IMR-90 (cell line): ENCODE data around the gene VEZT. TPM values are rescaled to one million over a fixed set of nuclear protein-coding genes. Genes with fewer than 3 reads are reported as not detected.

ENCODE experiments used
- ATAC-seq: fragments of 200-7000 bp; cut with Tn5 transposase; 2 replicates; pipeline ENCODE4 v1.9.1; 2020; ENCODE audit warnings: low read depth, mild to moderate bottlenecking, moderate library complexity
- BruUV-seq: library from RNA; stranded (reverse); fragments of 400-500 nt; replicated peaks from 2 replicates; lab custom pipeline; 2021; lab: Mats Ljungman, UMichigan
- CTCF ChIA-PET: fragments of 300-600 bp; formaldehyde crosslinking; extraction: SDS; loops from one replicate; lab custom pipeline; 2021; ENCODE audit warnings: antibody characterized with exemption; lab: Yijun Ruan, JAX
- POLR2A ChIA-PET: fragments of 300-600 bp; sonication (Branson Sonifier 250); formaldehyde crosslinking; loops from one replicate; lab custom pipeline; 2022; ENCODE audit warnings: antibody characterized with exemption; ENCODE audit not compliant: unreplicated experiment; lab: Charles Lee
- DNase-seq: peaks from one replicate; pipeline ENCODE4 v3.0.0; 2013
- H2AFZ ChIP-seq: replicated peaks from 2 replicates; pipeline ENCODE3; 2013; ENCODE audit warnings: low read length, mild to moderate bottlenecking; ENCODE audit not compliant: poor library complexity
- H2AK5ac ChIP-seq: 2 replicates; pipeline ENCODE4 v1.6.1; 2013; ENCODE audit warnings: low read depth, low read length, inconsistent platforms
- H2AK9ac ChIP-seq: replicated peaks from 2 replicates; pipeline ENCODE3; 2013; ENCODE audit warnings: mild to moderate bottlenecking, low read depth, low read length, moderate library complexity; ENCODE audit not compliant: poor library complexity
- H2BK120ac ChIP-seq: 2 replicates; pipeline ENCODE4 v1.6.1; 2013; ENCODE audit warnings: low read depth, low read length, inconsistent platforms
- H2BK15ac ChIP-seq: 3 replicates; pipeline ENCODE4 v1.6.1; 2013; ENCODE audit warnings: low read depth, low read length, inconsistent platforms
- H2BK20ac ChIP-seq: 2 replicates; pipeline ENCODE4 v1.6.1; 2013; ENCODE audit warnings: low read depth, mild to moderate bottlenecking, inconsistent platforms, low read length, moderate library complexity
- H2BK5ac ChIP-seq: 2 replicates; pipeline ENCODE4 v1.6.1; 2013; ENCODE audit warnings: mild to moderate bottlenecking, low read depth, low read length, inconsistent platforms; ENCODE audit not compliant: poor library complexity, severe bottlenecking
- H3K14ac ChIP-seq: replicated peaks from 2 replicates; pipeline ENCODE4 v1.6.1; 2013; ENCODE audit warnings: low read depth, low read length, inconsistent platforms
- H3K18ac ChIP-seq: 2 replicates; pipeline ENCODE4 v1.6.1; 2013; ENCODE audit warnings: low read depth, low read length, control low read depth
- H3K23ac ChIP-seq: 2 replicates; pipeline ENCODE4 v1.6.1; 2013; ENCODE audit warnings: low read depth, low read length, inconsistent platforms
- H3K27ac ChIP-seq: 2 replicates; pipeline ENCODE4 v1.5.1; 2013; ENCODE audit warnings: mild to moderate bottlenecking, control low read depth, low read length; ENCODE audit not compliant: insufficient read depth
- H3K27me3 ChIP-seq: 2 replicates; pipeline ENCODE4 v1.6.1; 2013; ENCODE audit warnings: low read length; ENCODE audit not compliant: control insufficient read depth, insufficient read depth
- H3K36me3 ChIP-seq: 2 replicates; pipeline ENCODE4 v1.6.1; 2013; ENCODE audit warnings: low read length, mixed read lengths; ENCODE audit not compliant: control insufficient read depth, insufficient read depth
- H3K4ac ChIP-seq: 2 replicates; pipeline ENCODE4 v1.6.1; 2013; ENCODE audit warnings: low read depth, low read length, inconsistent platforms
- H3K4me1 ChIP-seq: 2 replicates; pipeline ENCODE4 v1.6.1; 2013; ENCODE audit warnings: low read length, mixed read lengths; ENCODE audit not compliant: control insufficient read depth, insufficient read depth
- H3K4me2 ChIP-seq: 2 replicates; pipeline ENCODE4 v1.6.1; 2013; ENCODE audit warnings: low read depth, mild to moderate bottlenecking, control low read depth, low read length, moderate library complexity
- H3K4me3 ChIP-seq: 2 replicates; pipeline ENCODE4 v1.5.1; 2013; ENCODE audit warnings: low read depth, mild to moderate bottlenecking, control low read depth, low read length, moderate library complexity; ENCODE audit not compliant: insufficient read depth
- H3K56ac ChIP-seq: 2 replicates; pipeline ENCODE4 v1.6.1; 2013; ENCODE audit warnings: low read length, inconsistent platforms; ENCODE audit not compliant: insufficient read depth; ENCODE audit errors: extremely low read depth
- H3K79me1 ChIP-seq, 2 experiments: 2 replicates each; pipeline ENCODE4 v1.6.1; 2013; ENCODE audit warnings: low read length in 2 of 2, inconsistent platforms in 1 of 2, low read depth in 1 of 2
- H3K9ac ChIP-seq: 2 replicates; pipeline ENCODE4 v1.6.1; 2013; ENCODE audit warnings: low read depth, low read length, control low read depth
- H3K9me1 ChIP-seq: 2 replicates; pipeline ENCODE4 v1.6.1; 2013; ENCODE audit warnings: low read length, inconsistent platforms; ENCODE audit not compliant: insufficient read depth
- H3K9me3 ChIP-seq: 2 replicates; pipeline ENCODE4 v1.6.1; 2013; ENCODE audit warnings: low read length; ENCODE audit not compliant: control insufficient read depth, insufficient read depth
- H4K20me1 ChIP-seq: 2 replicates; pipeline ENCODE4 v1.6.1; 2013; ENCODE audit warnings: low read length, inconsistent platforms; ENCODE audit not compliant: insufficient read depth
- H4K5ac ChIP-seq: 2 replicates; pipeline ENCODE4 v1.6.1; 2013; ENCODE audit warnings: mild to moderate bottlenecking, low read depth, low read length, control low read depth
- H4K8ac ChIP-seq, 2 experiments: 2 replicates each; pipeline ENCODE4 v1.6.1; 2013; ENCODE audit warnings: low read depth in 2 of 2, low read length in 2 of 2, control low read depth in 1 of 2, inconsistent platforms in 1 of 2
- H4K91ac ChIP-seq: 2 replicates; pipeline ENCODE4 v1.6.1; 2013; ENCODE audit warnings: low read depth, low read length, inconsistent platforms; ENCODE audit not compliant: insufficient read depth
- CEBPB ChIP-seq: IDR thresholded peaks from 2 replicates; pipeline ENCODE4 v1.6.1; 2012; ENCODE audit warnings: low read depth, low read length, improper control_type of control experiment
- CHD1 ChIP-seq: IDR thresholded peaks from 2 replicates; pipeline ENCODE4 v1.6.1; 2012; ENCODE audit warnings: low read depth, low read length, improper control_type of control experiment
- CTCF ChIP-seq: conservative IDR thresholded peaks from 2 replicates; pipeline ENCODE4 v1.5.1; 2012; ENCODE audit warnings: mild to moderate bottlenecking, low read depth, low read length, improper control_type of control experiment
- ELK1 ChIP-seq: fragments of 150-350 bp; IDR thresholded peaks from 2 replicates; pipeline ENCODE4 v1.6.1; 2016; ENCODE audit warnings: low read depth, mild to moderate bottlenecking, low read length, moderate library complexity, borderline replicate concordance
- FOS ChIP-seq: fragments of 150-350 bp; IDR thresholded peaks from 2 replicates; pipeline ENCODE4 v1.6.1; 2016; ENCODE audit warnings: low read depth, low read length
- MAFK ChIP-seq: IDR thresholded peaks from 2 replicates; pipeline ENCODE4 v1.6.1; 2012; ENCODE audit warnings: low read depth, low read length, improper control_type of control experiment
- MAZ ChIP-seq: IDR thresholded peaks from 2 replicates; pipeline ENCODE4 v1.6.1; 2012; ENCODE audit warnings: low read depth, mild to moderate bottlenecking, low read length, improper control_type of control experiment, moderate library complexity, borderline replicate concordance
- MXI1 ChIP-seq: IDR thresholded peaks from 2 replicates; pipeline ENCODE4 v1.6.1; 2012; ENCODE audit warnings: low read depth, mild to moderate bottlenecking, low read length, moderate library complexity, borderline replicate concordance
- NFE2L2 ChIP-seq: fragments of 150-350 bp; IDR thresholded peaks from 2 replicates; pipeline ENCODE4 v1.6.1; 2016; ENCODE audit warnings: low read depth, mild to moderate bottlenecking, low read length
- POLR2A ChIP-seq: IDR thresholded peaks from 2 replicates; pipeline ENCODE4 v1.6.1; 2012; ENCODE audit warnings: mild to moderate bottlenecking, low read depth, low read length
- RAD21 ChIP-seq: IDR thresholded peaks from 2 replicates; pipeline ENCODE4 v1.6.1; 2012; ENCODE audit warnings: low read length, improper control_type of control experiment
- RCOR1 ChIP-seq: IDR thresholded peaks from 2 replicates; pipeline ENCODE4 v1.6.1; 2012; ENCODE audit warnings: mild to moderate bottlenecking, low read length, improper control_type of control experiment; ENCODE audit not compliant: insufficient replicate concordance
- RFX5 ChIP-seq: IDR thresholded peaks from 2 replicates; pipeline ENCODE4 v1.8.0; 2012; ENCODE audit warnings: low read depth, mild to moderate bottlenecking, low read length, moderate library complexity
- SMC3 ChIP-seq: fragments of 150-350 bp; IDR thresholded peaks from 2 replicates; pipeline ENCODE4 v1.6.1; 2016; ENCODE audit warnings: low read depth, mild to moderate bottlenecking, antibody characterized with exemption, low read length, moderate library complexity
- USF2 ChIP-seq: fragments of 150-350 bp; IDR thresholded peaks from 2 replicates; pipeline ENCODE4 v1.6.1; 2017; ENCODE audit warnings: mild to moderate bottlenecking, antibody characterized with exemption, low read length, low read depth
- WGBS, 2 experiments: methylation state at CpG; one replicate each; pipeline versions ENCODE4 v1.1.5 to v1.1.7; 2013; ENCODE audit warnings: missing lambda C conversion rate in 2 of 2; ENCODE audit not compliant: insufficient read length in 1 of 2; ENCODE audit errors: extremely low coverage in 2 of 2; 5-methylcytosine and 5-hydroxymethylcytosine counted together
- dilution Hi-C: fragments of 300-500 bp; cut with HindIII; formaldehyde crosslinking; loops from one replicate; pipeline ENCODE4 v1.14.3; 2018; ENCODE audit warnings: low sequenced_read_pairs; ENCODE audit not compliant: unreplicated experiment
- in situ Hi-C: fragments of 300-500 bp; cut with MboI; formaldehyde crosslinking; loops from 3 replicates; pipeline ENCODE4 v1.14.3; 2019; ENCODE audit warnings: low sequenced_read_pairs, inconsistent platforms, mixed read lengths
- intact Hi-C: fragments of 100-400 bp; cut with micrococcal nuclease; formaldehyde crosslinking; loops from 2 replicates; pipeline ENCODE4 v1.10.0; 2022
- polyA plus RNA-seq, 3 experiments: library from polyadenylated mRNA; depleted of rRNA; stranded (reverse); fragments of >200 nt; gene quantifications; 2 replicates each; pipeline ENCODE4 v1.2.3, GENCODE V29; 2012; ENCODE audit warnings: low replicate concordance in 1 of 3
- total RNA-seq: library from RNA; depleted of rRNA; stranded (reverse); fragments of >200 nt; gene quantifications from 2 replicates; pipeline ENCODE4 v1.2.3, GENCODE V29; 2012

The VEZT gene
- total and polyA plus RNA-seq, 2 of the 4 experiments (the other 2 are of a cell fraction) = 54.5 to 90.2 TPM

GRCh38 chr12:95298916-95299315 is 81.3 kb downstream of the VEZT start:
- Histone ChIP-seq H4K91ac (no peak overlapping the region), H2BK15ac (no peak overlapping the region), H3K36me3 (peaks cover 12% of the 10 kb centered on the region), H3K4me2 (no peak overlapping the region), H3K9me3 (no peaks in the 10 kb centered on the region), H3K4ac (no peak overlapping the region), H2AFZ (no peak overlapping the region), H3K18ac (no peak overlapping the region), H2AK5ac (no peak overlapping the region), H3K23ac (no peak overlapping the region), H3K4me3 (no peak overlapping the region), H2BK5ac (no peak overlapping the region), H4K20me1 (no peaks in the 10 kb centered on the region), H3K79me1 (peaks cover 3 to 4% of the 10 kb centered on the region in 2 experiments), H3K27ac (no peak overlapping the region), H3K27me3 (no peaks in the 10 kb centered on the region), H3K14ac (no peak overlapping the region), H3K56ac (no peak overlapping the region; the same call in 1 of the 2 replicates), H2BK20ac (no peak overlapping the region), H2AK9ac (no peak overlapping the region), H3K9me1 (no peaks in the 10 kb centered on the region), H4K8ac (no peak overlapping the region), H3K9ac (no peak overlapping the region), H3K4me1 (peaks cover 4% of the 10 kb centered on the region; the same call in 1 of the 2 replicates), H4K5ac (no peak overlapping the region), H2BK120ac (no peak overlapping the region)
- no peak for DNase-seq
- TF ChIP-seq RFX5 (no peak), CEBPB (no peak), CHD1 (no peak), MAZ (no peak), RAD21 (no peak), POLR2A (no peak), MAFK (no peak), RCOR1 (no peak), NFE2L2 (no peak), CTCF (no peak), SMC3 (no peak), MXI1 (no peak), USF2 (no peak), FOS (no peak), ELK1 (no peak)
- intact Hi-C loops (no loop called here), in situ Hi-C loops (no loop called here), dilution Hi-C loops (no loop called here)
- WGBS, 2 experiments = 100% methylated on average over 1 of the region's 5 CpGs; no CpG with 5 or more reads in 1 of the 2 experiments
- ChIA-PET CTCF (no interaction called here), POLR2A (interaction anchor here (0.6 kb wide), 1 partner anchor 10 kb away, joined by 16 read pairs; no protein-coding TSS in a partner anchor)
- no TSS peak for BruUV-seq
- no peak for ATAC-seq
